Prostate gland (tissue), 2 donors: Measurements from ENCODE around the gene RAB3C. TPM values are rescaled to one million over a fixed set of nuclear protein-coding genes. Genes with fewer than 3 reads are reported as not detected.

Experiments
- DNase-seq: peaks from one replicate; pipeline ENCODE4 v3.0.0-alpha.2; 2019; ENCODE audit warnings: low spot score
- H3K27ac ChIP-seq, 2 donors: fragments of 200-600 bp; sonication (generic); 2 replicates each; pipeline ENCODE4 v1.5.1; 2017 to 2019
- H3K27me3 ChIP-seq: fragments of 200-600 bp; sonication (generic); replicated peaks from 2 replicates; pipeline ENCODE4 v1.5.1; 2019; ENCODE audit not compliant: insufficient read depth
- H3K36me3 ChIP-seq, 2 donors: fragments of 200-600 bp; sonication (generic); 1 replicate in 1 of 2; 2 replicates in 1 of 2; pipeline versions ENCODE4 v1.5.1 to v1.8.1; 2017 to 2019
- H3K4me1 ChIP-seq: fragments of 200-600 bp; sonication (generic); replicated peaks from 2 replicates; pipeline ENCODE4 v1.5.1; 2019
- H3K4me3 ChIP-seq, 2 donors: fragments of 200-600 bp; sonication (generic); 2 replicates each; pipeline ENCODE4 v1.5.1; 2017 to 2019
- H3K9me3 ChIP-seq: fragments of 200-600 bp; sonication (generic); 2 replicates; pipeline ENCODE4 v1.5.1; 2017
- POLR2A ChIP-seq: fragments of 450-650 bp; IDR thresholded peaks from one replicate; pipeline ENCODE4 v1.6.1; 2016; ENCODE audit warnings: antibody characterized with exemption, mild to moderate bottlenecking
- POLR2AphosphoS5 ChIP-seq: sonication (generic); formaldehyde crosslinking; IDR thresholded peaks from one replicate; pipeline ENCODE4 v1.6.1; 2017; ENCODE audit warnings: antibody characterized with exemption
- WGBS: methylation state at CpG from one replicate; pipeline ENCODE4 v1.1.5; 2018; 5-methylcytosine and 5-hydroxymethylcytosine counted together
- intact Hi-C: fragments of 100-400 bp; cut with DNase I; formaldehyde crosslinking; loops from one replicate; pipeline ENCODE4 v1.14.2; 2022
- total RNA-seq, 2 donors: library from RNA; depleted of rRNA; stranded (reverse); fragments of >200 nt; gene quantifications; one replicate each; pipeline ENCODE4 v1.1.0, GENCODE V29; 2016
- TF ChIP-seq, protein P1 (sequence below), 4 experiments: fragments of 200-600 bp in 2 of 4; fragments of 450-650 bp in 2 of 4; sonication (generic) in 2 of 4; IDR thresholded peaks; 1 replicate in 3 of 4; 2 replicates in 1 of 4; pipeline ENCODE4 v1.5.1; 2016 to 2019; ENCODE audit warnings: antibody characterized with exemption in 4 of 4, mild to moderate bottlenecking in 2 of 4, moderate library complexity in 2 of 4

RAB3C gene
- total RNA-seq, 2 donors from 2014 or later: 0.45 TPM; not detected in 1

DNA sequence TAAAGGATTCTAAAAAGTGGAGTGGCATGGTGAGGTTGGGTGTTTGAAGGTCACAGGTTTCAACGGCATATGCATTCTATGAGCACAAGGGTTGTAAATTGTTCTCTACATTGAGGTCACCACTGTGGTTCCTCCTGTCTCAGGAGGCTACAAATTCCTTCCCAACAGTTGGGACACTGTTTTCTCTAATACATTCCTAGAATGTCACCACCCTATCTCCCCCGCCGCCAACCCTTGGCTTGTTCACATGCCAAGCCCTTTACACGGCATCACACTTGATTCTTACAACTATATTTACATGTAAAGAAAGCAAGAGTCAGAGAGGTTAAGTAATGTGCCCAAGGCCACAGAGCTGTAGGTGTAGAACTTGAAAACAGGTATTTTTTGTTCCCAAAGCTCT is 315.1 kb downstream of the RAB3C start:
- no peak for TF ChIP-seq POLR2AphosphoS5
- TF ChIP-seq, protein P1, sequence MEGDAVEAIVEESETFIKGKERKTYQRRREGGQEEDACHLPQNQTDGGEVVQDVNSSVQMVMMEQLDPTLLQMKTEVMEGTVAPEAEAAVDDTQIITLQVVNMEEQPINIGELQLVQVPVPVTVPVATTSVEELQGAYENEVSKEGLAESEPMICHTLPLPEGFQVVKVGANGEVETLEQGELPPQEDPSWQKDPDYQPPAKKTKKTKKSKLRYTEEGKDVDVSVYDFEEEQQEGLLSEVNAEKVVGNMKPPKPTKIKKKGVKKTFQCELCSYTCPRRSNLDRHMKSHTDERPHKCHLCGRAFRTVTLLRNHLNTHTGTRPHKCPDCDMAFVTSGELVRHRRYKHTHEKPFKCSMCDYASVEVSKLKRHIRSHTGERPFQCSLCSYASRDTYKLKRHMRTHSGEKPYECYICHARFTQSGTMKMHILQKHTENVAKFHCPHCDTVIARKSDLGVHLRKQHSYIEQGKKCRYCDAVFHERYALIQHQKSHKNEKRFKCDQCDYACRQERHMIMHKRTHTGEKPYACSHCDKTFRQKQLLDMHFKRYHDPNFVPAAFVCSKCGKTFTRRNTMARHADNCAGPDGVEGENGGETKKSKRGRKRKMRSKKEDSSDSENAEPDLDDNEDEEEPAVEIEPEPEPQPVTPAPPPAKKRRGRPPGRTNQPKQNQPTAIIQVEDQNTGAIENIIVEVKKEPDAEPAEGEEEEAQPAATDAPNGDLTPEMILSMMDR (IDR thresholded peaks at IDR 0.05): no peak
- TF ChIP-seq POLR2A: no peak
- Histone ChIP-seq H3K4me3 (no peak overlapping the region), H3K9me3 (no peaks in the 10 kb centered on the region), H3K36me3 (no peaks in the 10 kb centered on the region), H3K4me1 (no peaks in the 10 kb centered on the region), H3K27me3 (no peaks in the 10 kb centered on the region), H3K27ac (no peak overlapping the region)
- intact Hi-C loops: loop anchor here (10.0 kb wide), 1 partner anchor 107 kb away; no protein-coding TSS in a partner anchor
- no peak for DNase-seq
- WGBS: 96% methylated on average over 4 of the region's 4 CpGs

GRCh38 chr5:58898538-58898937 is 315.7 kb downstream of the RAB3C start:
- no peak for DNase-seq
- TF ChIP-seq, protein P1 (IDR thresholded peaks at IDR 0.05): no peak
- TF ChIP-seq POLR2A (no peak), POLR2AphosphoS5 (no peak)
- Histone ChIP-seq H3K36me3 (no peaks in the 10 kb centered on the region), H3K27ac (no peak overlapping the region), H3K9me3 (no peaks in the 10 kb centered on the region), H3K4me3 (no peak overlapping the region), H3K4me1 (no peaks in the 10 kb centered on the region), H3K27me3 (no peaks in the 10 kb centered on the region)
- intact Hi-C loops: loop anchor here (10.0 kb wide), 1 partner anchor 106 kb away; no protein-coding TSS in a partner anchor

GRCh38 chr5:58901271-58901670 is 318.4 kb downstream of the RAB3C start:
- intact Hi-C loops: no loop called here
- Histone ChIP-seq H3K4me1 (no peaks in the 10 kb centered on the region), H3K27ac (no peak overlapping the region), H3K36me3 (no peaks in the 10 kb centered on the region), H3K9me3 (no peaks in the 10 kb centered on the region), H3K4me3 (no peak overlapping the region), H3K27me3 (no peaks in the 10 kb centered on the region)
- 92% methylated on average over 11 of the region's 11 CpGs for WGBS
- no peak for DNase-seq
- TF ChIP-seq, protein P1 (IDR thresholded peaks at IDR 0.05): no peak
- no peak for TF ChIP-seq POLR2A
- TF ChIP-seq POLR2AphosphoS5: no peak

- H3K36me3 ChIP-seq: no peaks in the 10 kb centered on the region
- H3K27me3 ChIP-seq: no peaks in the 10 kb centered on the region
- no peaks in the 10 kb centered on the region for H3K4me1 ChIP-seq
- no peak overlapping the region for H3K4me3 ChIP-seq
- H3K27ac ChIP-seq: no peak overlapping the region
- TF ChIP-seq POLR2AphosphoS5 (no peak), POLR2A (no peak)
- TF ChIP-seq, protein P1 (IDR thresholded peaks at IDR 0.05): no peak
- intact Hi-C loops: no loop called here
- DNase-seq: no peak
- H3K9me3 ChIP-seq: no peaks in the 10 kb centered on the region
Measured at GRCh38 chr5:58902305-58902704, 319.4 kb downstream of the RAB3C start.

DNA sequence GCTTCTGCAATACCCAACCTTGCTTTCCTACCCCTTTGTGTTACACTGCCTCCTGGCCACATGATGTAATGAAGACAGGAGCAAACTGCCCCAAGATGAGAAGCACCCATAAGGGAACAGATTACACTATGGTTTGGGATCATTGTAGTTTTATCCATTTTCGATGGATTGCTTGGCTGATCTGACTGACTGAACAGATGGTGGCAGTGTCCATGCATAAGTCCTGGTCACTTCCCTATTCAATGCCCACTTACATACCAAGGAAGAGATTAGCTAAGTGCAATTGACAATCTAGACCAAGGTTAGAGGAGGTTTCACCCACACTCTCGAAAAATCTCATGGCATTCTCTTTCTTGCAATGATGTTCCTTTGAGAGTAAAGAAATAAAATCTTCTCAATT is 319.9 kb downstream of the RAB3C start:
- 87% methylated on average over 2 of the region's 2 CpGs for WGBS
- intact Hi-C loops: no loop called here
- Histone ChIP-seq H3K27me3 (no peaks in the 10 kb centered on the region), H3K4me1 (no peaks in the 10 kb centered on the region), H3K36me3 (no peaks in the 10 kb centered on the region), H3K27ac (no peak overlapping the region), H3K4me3 (no peak overlapping the region), H3K9me3 (no peaks in the 10 kb centered on the region)
- DNase-seq: no peak
- TF ChIP-seq POLR2A (no peak), POLR2AphosphoS5 (no peak)
- TF ChIP-seq, protein P1 (IDR thresholded peaks at IDR 0.05): no peak
